ENCODE measurements around the gene VAT1L. TPM values are rescaled to one million over a fixed set of nuclear protein-coding genes. Genes with fewer than 3 reads are reported as not detected.

The VAT1L gene
- total RNA-seq, 1 donor from 2014 or later, result not detected

- Mint-ChIP-seq H3K4me1 (ENCODE audit: low read depth) (no peaks in the 10 kb centered on the region), H3K27ac (no peak overlapping the region), H3K27me3 (ENCODE audit: insufficient read depth) (no peaks in the 10 kb centered on the region), H3K36me3 (ENCODE audit: low read depth) (no peaks in the 10 kb centered on the region), H3K4me3 (no peak overlapping the region), H3K9me3 (no peaks in the 10 kb centered on the region)
- intact Hi-C loops (cut with micrococcal nuclease), result no loop called here
- DNase-seq (ENCODE audit: low spot score), result no peak
Measured at GRCh38 chr16:77896415-77897128, 108.2 kb downstream of the VAT1L start.

DNA sequence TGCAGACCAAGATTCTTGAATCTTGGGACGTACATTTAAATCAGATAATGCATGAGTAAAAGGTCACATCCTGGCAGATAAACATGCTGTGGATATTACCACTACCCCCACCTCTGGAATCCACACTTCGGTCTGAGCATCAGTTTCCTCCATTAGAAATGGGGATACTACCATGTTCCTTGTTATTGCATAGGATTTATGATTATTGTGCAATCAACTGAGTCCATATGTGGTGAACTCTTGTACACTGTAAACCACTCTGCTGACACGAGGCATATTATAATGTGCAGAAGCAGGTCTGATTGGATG is 108.7 kb downstream of the VAT1L start:
- Mint-ChIP-seq H3K27ac (no peak overlapping the region), H3K4me3 (no peak overlapping the region), H3K27me3 (ENCODE audit: insufficient read depth) (no peaks in the 10 kb centered on the region), H3K36me3 (ENCODE audit: low read depth) (no peaks in the 10 kb centered on the region), H3K9me3 (no peaks in the 10 kb centered on the region), H3K4me1 (ENCODE audit: low read depth) (no peaks in the 10 kb centered on the region)
- intact Hi-C loops (cut with micrococcal nuclease), result no loop called here
- no peak for DNase-seq (ENCODE audit: low spot score)

- no peak for DNase-seq (ENCODE audit: low spot score)
- intact Hi-C loops (cut with micrococcal nuclease), result no loop called here
- Mint-ChIP-seq H3K9me3 (no peaks in the 10 kb centered on the region), H3K4me3 (no peak overlapping the region), H3K27me3 (ENCODE audit: insufficient read depth) (no peaks in the 10 kb centered on the region), H3K36me3 (ENCODE audit: low read depth) (no peaks in the 10 kb centered on the region), H3K4me1 (ENCODE audit: low read depth) (no peaks in the 10 kb centered on the region), H3K27ac (no peak overlapping the region)
Measured at GRCh38 chr16:77897831-77898605, 109.7 kb downstream of the VAT1L start.

DNA sequence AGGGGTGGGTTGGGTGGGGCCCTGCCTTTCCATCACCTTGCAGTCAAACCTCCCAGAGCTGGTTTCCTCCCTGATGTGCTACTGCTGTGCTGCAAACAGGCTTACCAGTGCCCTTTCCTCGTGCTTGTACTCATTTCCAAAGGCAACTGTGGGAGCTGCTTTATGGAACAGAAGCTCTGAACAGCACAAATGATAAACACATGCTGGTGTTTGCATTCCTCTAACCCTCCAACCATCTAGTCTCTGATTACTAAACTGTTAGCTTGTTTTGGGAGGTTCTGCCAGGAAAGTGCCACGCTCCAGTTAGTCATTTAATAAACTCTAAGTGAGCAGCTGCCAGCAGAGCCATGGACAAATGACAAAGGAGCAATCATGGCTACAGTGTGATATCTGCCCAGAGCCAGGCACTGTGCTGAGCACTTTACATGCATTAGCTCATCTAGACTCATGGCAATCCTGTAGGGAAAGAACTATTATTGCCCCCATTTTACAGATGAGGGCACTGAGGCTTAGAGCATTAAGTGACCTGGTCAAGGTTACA is 110.4 kb downstream of the VAT1L start:
- Mint-ChIP-seq H3K9me3 (no peaks in the 10 kb centered on the region), H3K4me1 (ENCODE audit: low read depth) (no peaks in the 10 kb centered on the region), H3K27ac (no peak overlapping the region), H3K4me3 (no peak overlapping the region), H3K36me3 (ENCODE audit: low read depth) (no peaks in the 10 kb centered on the region), H3K27me3 (ENCODE audit: insufficient read depth) (no peaks in the 10 kb centered on the region)
- intact Hi-C loops (cut with micrococcal nuclease), result no loop called here
- no peak for DNase-seq (ENCODE audit: low spot score)

DNA sequence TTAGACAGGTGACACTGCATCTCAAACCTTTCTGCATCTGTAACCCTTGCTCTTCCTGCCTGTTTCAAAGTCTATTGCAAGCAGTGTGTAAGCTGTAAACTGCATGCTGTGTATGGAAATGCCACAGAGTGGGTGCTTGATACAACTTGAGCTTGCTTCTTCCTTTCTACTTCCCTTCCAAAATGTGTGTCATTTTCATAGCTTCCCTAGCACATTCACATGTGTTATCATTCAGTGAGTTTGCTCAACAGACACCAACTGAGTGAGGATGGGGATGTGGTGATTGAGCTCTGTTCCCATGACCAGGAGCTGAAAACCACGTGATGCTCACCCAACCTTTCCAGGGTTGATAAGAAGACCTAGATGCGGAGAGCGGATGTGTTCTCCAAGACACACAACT is 111.1 kb downstream of the VAT1L start:
- no peaks in the 10 kb centered on the region for H3K9me3 Mint-ChIP-seq
- H3K4me3 Mint-ChIP-seq, result no peak overlapping the region
- no peaks in the 10 kb centered on the region for H3K4me1 Mint-ChIP-seq (ENCODE audit: low read depth)
- H3K27me3 Mint-ChIP-seq (ENCODE audit: insufficient read depth), result no peaks in the 10 kb centered on the region
- DNase-seq (ENCODE audit: low spot score), result no peak
- intact Hi-C loops (cut with micrococcal nuclease), result no loop called here
- H3K27ac Mint-ChIP-seq, result no peak overlapping the region
- no peaks in the 10 kb centered on the region for H3K36me3 Mint-ChIP-seq (ENCODE audit: low read depth)

DNA sequence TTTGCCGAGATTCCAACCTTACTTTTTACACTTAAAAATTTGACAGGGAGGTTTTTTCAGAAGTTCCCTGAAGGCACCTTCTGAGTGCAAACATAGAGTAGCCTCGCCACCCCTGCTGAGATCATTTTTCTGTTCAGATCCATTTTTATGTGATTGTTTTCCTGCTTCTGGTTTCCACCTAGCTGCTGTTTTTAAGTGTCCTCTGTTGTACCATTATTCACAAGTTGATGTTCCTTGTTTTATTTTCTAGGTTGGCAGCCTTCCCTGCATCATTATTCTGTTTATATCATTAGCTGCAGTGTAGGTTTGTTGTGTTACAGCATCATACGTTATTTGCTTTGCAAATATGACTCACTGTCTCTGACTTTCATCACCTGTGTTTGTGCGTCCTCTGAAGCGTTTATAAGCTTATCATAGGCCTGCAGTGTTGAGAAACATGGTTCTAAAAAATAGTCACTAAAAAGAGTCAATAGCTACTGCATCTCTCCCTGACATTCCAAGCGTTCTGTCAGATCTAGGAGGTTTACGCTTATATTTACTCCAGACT is 117.1 kb downstream of the VAT1L start:
- H3K27me3 Mint-ChIP-seq (ENCODE audit: insufficient read depth), result no peaks in the 10 kb centered on the region
- no peaks in the 10 kb centered on the region for H3K9me3 Mint-ChIP-seq
- no peak overlapping the region for H3K27ac Mint-ChIP-seq
- DNase-seq (ENCODE audit: low spot score), result no peak
- H3K4me1 Mint-ChIP-seq (ENCODE audit: low read depth), result no peaks in the 10 kb centered on the region
- intact Hi-C loops (cut with micrococcal nuclease), result no loop called here
- no peaks in the 10 kb centered on the region for H3K36me3 Mint-ChIP-seq (ENCODE audit: low read depth)
- no peak overlapping the region for H3K4me3 Mint-ChIP-seq

DNA sequence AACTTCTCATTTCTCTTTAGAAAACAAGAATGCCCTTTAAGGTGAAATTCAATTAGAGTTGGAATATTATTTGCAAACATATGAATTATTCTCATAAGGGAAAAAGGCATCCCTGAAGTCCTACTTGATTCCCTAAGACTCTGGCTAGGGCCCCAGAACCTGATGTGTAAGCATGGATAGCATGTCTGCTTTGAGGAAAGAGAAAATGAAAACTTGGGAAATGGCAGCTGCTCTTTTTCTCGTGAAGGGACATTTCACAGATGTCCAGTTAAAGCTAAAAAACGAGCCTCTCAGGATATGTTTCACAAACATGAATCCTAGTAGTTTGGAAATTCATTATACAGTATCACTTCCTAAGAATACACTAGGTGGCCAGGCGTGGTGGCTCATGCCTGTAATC is 121.7 kb downstream of the VAT1L start:
- no peaks in the 10 kb centered on the region for H3K4me1 Mint-ChIP-seq (ENCODE audit: low read depth)
- H3K27me3 Mint-ChIP-seq (ENCODE audit: insufficient read depth), result no peaks in the 10 kb centered on the region
- intact Hi-C loops (cut with micrococcal nuclease), result no loop called here
- no peak for DNase-seq (ENCODE audit: low spot score)
- H3K27ac Mint-ChIP-seq, result no peak overlapping the region
- no peaks in the 10 kb centered on the region for H3K36me3 Mint-ChIP-seq (ENCODE audit: low read depth)
- H3K4me3 Mint-ChIP-seq, result no peak overlapping the region
- H3K9me3 Mint-ChIP-seq, result no peaks in the 10 kb centered on the region

- Mint-ChIP-seq H3K9me3 (no peaks in the 10 kb centered on the region), H3K36me3 (ENCODE audit: low read depth) (no peaks in the 10 kb centered on the region), H3K27me3 (ENCODE audit: insufficient read depth) (no peaks in the 10 kb centered on the region), H3K27ac (no peak overlapping the region), H3K4me1 (ENCODE audit: low read depth) (no peaks in the 10 kb centered on the region), H3K4me3 (no peak overlapping the region)
- no peak for DNase-seq (ENCODE audit: low spot score)
- intact Hi-C loops (cut with micrococcal nuclease), result no loop called here
Measured at GRCh38 chr16:77912617-77913016, 124.3 kb downstream of the VAT1L start.

GRCh38 chr16:77913738-77914253 is 125.4 kb downstream of the VAT1L start:
- no peak overlapping the region for H3K4me3 Mint-ChIP-seq
- no peak overlapping the region for H3K27ac Mint-ChIP-seq
- H3K27me3 Mint-ChIP-seq (ENCODE audit: insufficient read depth), result no peaks in the 10 kb centered on the region
- H3K36me3 Mint-ChIP-seq (ENCODE audit: low read depth), result no peaks in the 10 kb centered on the region
- no peak for DNase-seq (ENCODE audit: low spot score)
- H3K9me3 Mint-ChIP-seq, result no peaks in the 10 kb centered on the region
- no peaks in the 10 kb centered on the region for H3K4me1 Mint-ChIP-seq (ENCODE audit: low read depth)
- intact Hi-C loops (cut with micrococcal nuclease), result no loop called here

DNA sequence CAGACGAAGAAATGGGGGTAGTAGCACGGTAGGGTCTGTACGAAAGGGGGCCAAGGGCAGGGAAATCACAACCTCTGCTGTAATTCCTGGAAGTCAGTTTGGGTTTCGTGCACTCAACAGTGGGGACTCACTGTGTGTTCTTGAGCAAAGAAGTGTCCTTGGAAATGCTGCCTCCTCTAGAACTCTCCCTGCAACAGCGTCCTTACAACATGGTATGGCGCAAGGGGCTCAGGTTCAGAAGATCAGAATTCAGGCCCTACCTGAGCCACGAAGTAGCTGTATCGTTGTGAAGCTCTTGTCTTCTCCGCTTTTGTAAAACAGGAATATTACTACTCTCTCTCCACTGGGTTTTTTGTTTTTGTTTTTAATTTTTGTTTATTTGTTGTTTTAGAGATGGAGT is 127.7 kb downstream of the VAT1L start:
- Mint-ChIP-seq H3K27me3 (ENCODE audit: insufficient read depth) (peaks cover 4% of the 10 kb centered on the region), H3K36me3 (ENCODE audit: low read depth) (no peaks in the 10 kb centered on the region), H3K4me1 (ENCODE audit: low read depth) (no peaks in the 10 kb centered on the region), H3K27ac (no peak overlapping the region), H3K9me3 (no peaks in the 10 kb centered on the region), H3K4me3 (no peak overlapping the region)
- intact Hi-C loops (cut with micrococcal nuclease), result no loop called here
- no peak for DNase-seq (ENCODE audit: low spot score)

DNA sequence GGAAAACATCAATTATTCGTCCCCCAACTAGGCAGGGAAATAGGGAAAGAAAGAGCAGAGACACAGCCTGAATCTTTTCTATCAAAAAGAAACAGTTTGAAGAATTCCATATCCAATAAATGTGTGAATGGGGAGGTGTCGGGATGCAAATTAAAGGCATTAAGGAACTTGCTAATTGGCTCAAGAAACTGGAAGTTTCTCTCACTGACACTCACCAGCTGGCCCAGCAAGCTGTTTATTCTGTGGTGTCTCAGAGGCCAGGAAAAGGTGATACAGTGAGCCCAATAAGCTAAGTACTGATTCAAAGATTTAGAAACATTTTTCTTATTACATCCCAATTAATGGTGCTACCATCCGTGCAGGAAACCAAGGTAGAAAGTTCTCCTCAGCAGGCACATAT is 129.6 kb downstream of the VAT1L start:
- intact Hi-C loops (cut with micrococcal nuclease), result no loop called here
- no peaks in the 10 kb centered on the region for H3K36me3 Mint-ChIP-seq (ENCODE audit: low read depth)
- H3K4me3 Mint-ChIP-seq, result no peak overlapping the region
- no peak overlapping the region for H3K27ac Mint-ChIP-seq
- H3K9me3 Mint-ChIP-seq, result no peaks in the 10 kb centered on the region
- no peaks in the 10 kb centered on the region for H3K4me1 Mint-ChIP-seq (ENCODE audit: low read depth)
- H3K27me3 Mint-ChIP-seq (ENCODE audit: insufficient read depth), result peaks cover 4% of the 10 kb centered on the region
- DNase-seq (ENCODE audit: low spot score), result no peak

DNA sequence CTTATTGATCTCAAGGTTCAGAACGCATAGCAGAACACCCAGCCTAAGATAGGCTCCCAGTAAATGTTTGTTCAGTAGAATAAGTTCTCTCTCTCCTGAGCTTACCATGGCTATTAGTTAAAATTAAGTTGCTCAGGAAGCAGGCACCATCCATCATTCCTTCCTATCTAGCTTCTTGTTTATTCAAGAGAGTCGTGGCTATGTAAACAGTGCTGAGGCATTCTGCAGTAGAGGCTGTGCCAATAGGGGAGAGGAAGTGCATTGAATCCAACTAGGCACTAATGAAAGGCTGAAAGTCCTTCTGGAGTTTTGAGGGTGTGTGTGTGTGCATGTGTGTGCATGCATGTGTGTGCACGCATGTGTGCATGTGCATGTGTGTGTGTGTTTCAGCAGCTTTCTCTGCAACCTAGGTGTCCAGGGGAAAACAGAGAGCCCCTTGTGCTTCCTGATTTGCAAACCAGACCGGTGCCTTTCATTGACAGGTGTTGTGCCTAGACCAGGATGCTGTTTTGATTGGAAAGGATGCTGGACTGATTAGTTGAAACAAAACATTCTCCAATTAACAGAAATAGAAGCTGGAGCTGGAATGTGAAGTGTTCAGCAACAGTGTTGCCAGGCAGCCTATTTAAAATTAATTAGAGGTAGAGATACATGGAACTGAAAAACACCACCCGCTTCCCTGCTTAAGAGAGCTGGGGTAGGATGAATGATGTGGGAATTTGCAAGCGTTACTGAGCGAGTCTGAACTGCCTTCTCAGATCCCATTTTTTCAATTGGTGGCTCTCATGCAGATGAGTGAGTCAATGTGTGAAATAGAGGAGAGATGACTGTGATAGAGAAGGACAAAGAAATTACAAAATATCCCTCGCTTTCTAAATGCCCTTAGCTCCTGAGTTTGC is 130.7 kb downstream of the VAT1L start:
- Mint-ChIP-seq H3K27ac (no peak overlapping the region), H3K4me1 (ENCODE audit: low read depth) (no peaks in the 10 kb centered on the region), H3K9me3 (no peaks in the 10 kb centered on the region), H3K4me3 (no peak overlapping the region), H3K27me3 (ENCODE audit: insufficient read depth) (peaks cover 4% of the 10 kb centered on the region), H3K36me3 (ENCODE audit: low read depth) (no peaks in the 10 kb centered on the region)
- intact Hi-C loops (cut with micrococcal nuclease), result no loop called here
- DNase-seq (ENCODE audit: low spot score), result no peak

All from activated T-helper 1 cell treated with anti-CD3 and anti-CD28 coated beads, Interleukin-12 subunit alpha, Interleukin-12 subunit beta, Interleukin-2, Interleukin-4 antibody, amounts not matched to agents 30 ng/mL and 10 ng/mL and 1 ng/mL, durations not matched to agents 14 hours and 24 hours and 36 hours (primary cell).